GM19099 (cell line): ENCODE measurements around the gene AOAH.

Experiments
- POLR2A ChIP-seq: IDR thresholded peaks from 3 replicates; pipeline ENCODE4 v1.6.1; 2011; ENCODE audit warnings: low read depth; ENCODE audit not compliant: insufficient read length; ENCODE audit errors: extremely low read depth

Gene AOAH

GRCh38 chr7:36748017-36748487, 23.8 kb upstream of the AOAH start:
- TF ChIP-seq POLR2A = no peak

DNA sequence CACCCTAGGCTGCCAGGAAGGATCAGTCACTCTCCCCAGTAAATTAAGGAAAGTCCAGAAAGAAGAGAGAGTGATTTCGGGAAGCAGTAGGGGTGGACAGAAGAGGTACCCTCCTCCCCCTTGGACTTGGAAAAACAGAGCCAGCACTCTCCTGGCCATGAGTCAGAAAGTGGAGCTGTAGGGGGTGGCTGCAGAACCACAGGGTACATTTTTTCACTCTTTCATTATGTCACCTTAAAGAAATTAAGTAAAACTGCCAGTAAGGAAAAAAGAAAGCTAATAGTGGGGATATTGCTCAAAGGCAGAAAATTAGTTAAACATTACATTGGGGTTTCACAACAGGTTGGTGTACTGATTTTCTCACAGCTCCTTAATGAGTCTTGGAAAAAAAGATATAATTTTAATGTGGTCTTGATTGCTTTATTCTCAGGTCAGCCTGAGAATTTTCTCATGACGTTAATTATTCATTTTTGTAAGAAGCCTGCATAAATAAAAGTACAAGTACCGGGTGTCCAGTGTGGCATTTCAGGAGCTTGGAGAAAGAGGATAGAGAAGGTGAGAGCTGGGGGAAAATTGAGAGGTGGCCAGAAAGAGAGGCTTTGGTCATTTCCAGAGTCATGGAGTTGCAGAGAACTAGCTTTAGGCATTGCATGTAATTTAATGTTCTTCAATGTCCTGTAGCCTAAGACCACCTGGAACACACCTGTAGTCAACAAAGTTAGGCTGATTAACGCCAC, 23.2 kb upstream of the AOAH start:
- TF ChIP-seq POLR2A = no peak

DNA sequence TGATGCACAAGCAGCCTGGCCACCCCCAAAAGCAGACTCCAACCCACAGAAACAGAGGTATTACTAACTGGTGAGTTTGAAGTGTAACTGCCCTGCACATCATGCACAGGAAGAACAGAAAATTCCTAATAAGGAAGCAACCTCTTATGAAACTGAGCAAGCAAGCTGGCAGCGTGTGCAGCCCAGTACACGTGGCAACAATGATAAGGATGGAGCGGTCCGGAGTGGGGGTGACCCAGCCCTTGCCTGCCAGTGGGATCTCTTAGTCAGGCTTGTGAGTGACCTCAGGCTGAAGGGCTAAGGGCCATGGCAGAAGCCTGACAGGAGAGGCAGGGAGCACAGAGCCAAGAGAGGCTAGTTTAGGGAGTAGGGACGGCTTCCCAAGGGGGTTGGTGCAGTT, 22.1 kb upstream of the AOAH start:
- no peak for TF ChIP-seq POLR2A

- TF ChIP-seq POLR2A = no peak
Observed at GRCh38 chr7:36742911-36743775, 18.8 kb upstream of the AOAH start.

DNA sequence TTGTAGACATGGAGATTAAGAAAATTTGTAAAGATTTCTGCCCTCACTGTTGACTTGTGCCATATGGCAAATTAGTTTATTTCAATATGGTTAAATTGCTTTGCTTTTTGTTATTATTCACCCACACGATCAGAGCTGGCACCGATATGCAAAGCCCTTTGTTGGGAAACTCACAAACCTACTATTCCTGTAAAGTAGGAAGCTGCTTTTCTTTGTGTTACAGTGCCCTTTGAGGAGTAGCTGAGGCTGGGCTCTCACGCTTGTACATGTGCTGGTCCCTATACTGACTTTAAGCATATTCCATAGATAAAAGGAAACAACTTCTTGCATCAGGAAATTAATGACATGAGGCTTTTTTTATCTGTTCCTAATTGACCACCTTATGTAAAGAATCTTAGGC, 17.6 kb upstream of the AOAH start:
- no peak for TF ChIP-seq POLR2A

GRCh38 chr7:36739351-36739750, 15.1 kb upstream of the AOAH start:
- no peak for TF ChIP-seq POLR2A

GRCh38 chr7:36736899-36737211, 12.6 kb upstream of the AOAH start:
- TF ChIP-seq POLR2A = no peak

- no peak for TF ChIP-seq POLR2A
Observed at GRCh38 chr7:36736090-36736898, 12.0 kb upstream of the AOAH start.

- no peak for TF ChIP-seq POLR2A
Observed at GRCh38 chr7:36735172-36735571, 10.9 kb upstream of the AOAH start.

DNA sequence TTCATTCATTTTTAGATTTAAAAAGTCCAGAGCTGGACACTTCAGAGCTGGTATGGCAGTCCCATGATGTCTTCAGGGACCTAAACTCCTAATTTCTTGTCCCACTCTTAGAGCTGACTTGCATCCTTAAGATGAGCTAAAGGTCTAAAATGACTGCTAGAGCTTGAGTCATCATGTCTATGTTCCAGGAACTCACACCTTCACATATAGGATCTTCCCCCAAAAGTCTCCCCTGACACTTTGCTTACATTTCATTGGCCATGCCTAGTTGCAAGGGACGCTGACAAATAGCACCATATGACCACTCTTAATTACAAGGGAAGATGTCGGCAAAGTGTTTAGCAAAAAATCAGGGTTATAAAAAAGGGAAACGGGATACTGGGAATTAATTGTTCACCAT, 10.4 kb upstream of the AOAH start:
- TF ChIP-seq POLR2A = no peak

- TF ChIP-seq POLR2A = no peak
Observed at GRCh38 chr7:36733411-36733810, 9.1 kb upstream of the AOAH start.

DNA sequence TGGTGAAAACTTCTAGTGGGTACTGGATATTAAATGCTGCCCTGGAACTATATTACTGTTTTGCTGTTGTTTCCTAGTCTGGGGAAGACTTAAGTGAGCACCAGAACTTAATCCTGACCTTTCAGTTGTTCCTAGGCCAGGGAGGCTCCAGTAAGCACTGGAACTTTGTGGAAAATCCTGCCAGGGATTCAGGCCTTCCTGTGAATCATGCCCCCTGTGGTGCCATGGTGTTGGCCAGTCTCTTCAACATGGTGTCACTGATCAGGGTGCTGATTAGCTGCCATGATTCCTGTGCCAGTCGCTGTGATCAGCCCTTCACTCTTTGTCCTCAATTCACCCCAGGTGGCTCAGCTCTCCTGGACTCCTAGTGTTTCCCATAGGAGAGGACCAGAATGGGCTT, 8.5 kb upstream of the AOAH start:
- no peak for TF ChIP-seq POLR2A

DNA sequence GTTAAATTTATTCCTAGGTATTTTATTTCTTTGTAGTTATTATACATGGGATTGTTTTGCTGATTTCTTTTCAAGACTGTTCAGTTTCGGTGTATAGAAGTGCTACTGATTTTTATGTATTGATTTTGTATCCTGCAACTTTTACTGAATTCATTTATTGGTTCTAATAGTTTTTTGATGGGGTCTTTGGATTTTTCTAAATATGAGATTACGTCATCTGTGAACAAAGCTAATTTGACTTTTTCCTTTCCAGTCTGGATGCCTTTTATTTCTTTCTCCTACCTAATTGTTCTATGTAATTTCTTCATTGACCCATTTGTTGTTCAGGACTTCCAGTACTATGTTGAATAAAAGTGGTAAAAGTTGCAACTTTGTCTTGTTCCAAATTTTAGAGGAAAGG, 5.8 kb upstream of the AOAH start:
- no peak for TF ChIP-seq POLR2A

GRCh38 chr7:36728143-36728542, 3.8 kb upstream of the AOAH start:
- no peak for TF ChIP-seq POLR2A

DNA sequence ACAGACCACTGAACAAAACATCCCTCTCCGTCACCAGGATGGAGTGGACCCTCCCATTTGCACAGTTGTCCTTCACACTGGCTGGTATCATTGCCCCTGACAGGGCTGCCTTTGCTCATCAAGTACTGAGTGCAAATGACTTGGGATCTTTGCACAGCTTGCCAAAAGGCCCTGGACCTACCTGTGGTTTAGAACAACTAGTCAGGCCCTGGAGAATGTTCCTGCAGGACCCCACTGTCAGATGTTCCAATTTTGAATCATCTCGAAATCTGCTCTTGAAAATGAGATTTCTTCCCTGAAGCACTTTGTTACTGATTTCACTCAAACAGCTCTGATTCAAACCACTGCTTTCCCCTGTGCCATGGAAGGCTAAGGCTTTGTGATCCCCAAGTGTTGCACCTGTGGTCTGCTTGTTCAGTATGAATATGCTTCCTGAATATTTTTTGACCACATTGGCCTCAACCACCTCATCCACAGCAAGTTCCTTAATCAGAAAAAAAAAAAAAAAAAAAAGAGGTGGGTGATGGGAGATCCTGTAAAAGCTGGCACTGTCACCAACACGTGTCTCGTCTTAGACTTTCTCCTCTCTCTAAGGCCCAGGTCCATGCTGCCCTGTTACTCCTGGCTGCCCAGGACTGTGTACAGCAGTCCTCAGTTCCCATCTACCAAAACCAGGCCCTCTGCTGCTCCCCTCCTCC, 2.7 kb upstream of the AOAH start:
- no peak for TF ChIP-seq POLR2A
